ENCODE data around the gene RPL18.

- TF ChIP-seq, protein P1, sequence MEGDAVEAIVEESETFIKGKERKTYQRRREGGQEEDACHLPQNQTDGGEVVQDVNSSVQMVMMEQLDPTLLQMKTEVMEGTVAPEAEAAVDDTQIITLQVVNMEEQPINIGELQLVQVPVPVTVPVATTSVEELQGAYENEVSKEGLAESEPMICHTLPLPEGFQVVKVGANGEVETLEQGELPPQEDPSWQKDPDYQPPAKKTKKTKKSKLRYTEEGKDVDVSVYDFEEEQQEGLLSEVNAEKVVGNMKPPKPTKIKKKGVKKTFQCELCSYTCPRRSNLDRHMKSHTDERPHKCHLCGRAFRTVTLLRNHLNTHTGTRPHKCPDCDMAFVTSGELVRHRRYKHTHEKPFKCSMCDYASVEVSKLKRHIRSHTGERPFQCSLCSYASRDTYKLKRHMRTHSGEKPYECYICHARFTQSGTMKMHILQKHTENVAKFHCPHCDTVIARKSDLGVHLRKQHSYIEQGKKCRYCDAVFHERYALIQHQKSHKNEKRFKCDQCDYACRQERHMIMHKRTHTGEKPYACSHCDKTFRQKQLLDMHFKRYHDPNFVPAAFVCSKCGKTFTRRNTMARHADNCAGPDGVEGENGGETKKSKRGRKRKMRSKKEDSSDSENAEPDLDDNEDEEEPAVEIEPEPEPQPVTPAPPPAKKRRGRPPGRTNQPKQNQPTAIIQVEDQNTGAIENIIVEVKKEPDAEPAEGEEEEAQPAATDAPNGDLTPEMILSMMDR (IDR thresholded peaks at IDR 0.05; ENCODE audit: insufficient read depth, low read length), result no peak
- TF ChIP-seq REST (IDR thresholded peaks at IDR 0.05; ENCODE audit: insufficient replicate concordance, low read depth) (no peak), POLR2AphosphoS5 (IDR thresholded peaks at IDR 0.05; ENCODE audit: low read depth) (no peak), GABPA (IDR thresholded peaks at IDR 0.05; ENCODE audit: low read depth) (no peak)
These were observed 19.9 kb upstream of the RPL18 start for GRCh38 chr19:48638831-48639381.
